HG02885 (cell line): ENCODE data around the gene NPM1.

Experiments used
- ATAC-seq: cut with Tn5 transposase; IDR thresholded peaks from one replicate; pipeline ENCODE4 v1.9.1; 2021; ENCODE audit warnings: mild to moderate bottlenecking; ENCODE audit not compliant: unreplicated experiment, poor library complexity

NPM1 gene

DNA sequence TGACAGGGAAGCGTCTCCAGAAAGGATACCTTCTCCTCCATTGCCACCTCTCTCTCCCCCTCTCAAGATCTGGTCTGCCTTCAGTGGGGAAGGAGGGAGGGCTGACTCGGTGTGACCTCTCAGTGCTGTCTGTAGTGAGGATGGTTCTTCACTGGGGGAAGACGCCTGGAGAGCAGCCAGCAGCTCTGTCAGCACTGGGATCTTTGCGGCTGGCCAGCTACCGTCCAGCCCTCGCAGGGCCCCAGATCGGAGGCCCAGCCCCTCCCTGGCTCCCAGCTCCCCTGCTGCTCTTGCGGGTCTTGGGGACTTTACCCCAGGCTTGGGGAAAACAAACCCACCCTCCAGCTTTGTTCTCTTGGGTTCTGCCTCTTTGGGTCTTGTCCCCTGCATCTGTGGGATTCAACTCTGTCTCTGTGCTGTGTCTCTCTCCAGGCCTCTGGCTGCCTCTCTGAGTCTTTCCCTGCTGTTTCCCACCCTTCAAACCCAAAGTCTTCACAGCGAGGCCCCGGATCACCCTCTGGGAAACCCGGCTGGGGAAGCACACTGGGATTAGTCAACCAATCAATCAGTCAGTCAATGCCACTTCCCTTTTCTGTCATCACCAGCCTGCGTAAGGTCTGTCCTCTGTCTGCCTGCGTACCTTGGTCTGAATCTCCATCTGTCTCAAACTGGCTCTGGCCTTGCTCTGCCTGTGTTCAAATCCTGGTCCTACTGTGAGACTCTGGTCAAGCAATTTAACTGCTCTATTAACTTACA is 54.8 kb downstream of the NPM1 start:
- ATAC-seq, result no peak

DNA sequence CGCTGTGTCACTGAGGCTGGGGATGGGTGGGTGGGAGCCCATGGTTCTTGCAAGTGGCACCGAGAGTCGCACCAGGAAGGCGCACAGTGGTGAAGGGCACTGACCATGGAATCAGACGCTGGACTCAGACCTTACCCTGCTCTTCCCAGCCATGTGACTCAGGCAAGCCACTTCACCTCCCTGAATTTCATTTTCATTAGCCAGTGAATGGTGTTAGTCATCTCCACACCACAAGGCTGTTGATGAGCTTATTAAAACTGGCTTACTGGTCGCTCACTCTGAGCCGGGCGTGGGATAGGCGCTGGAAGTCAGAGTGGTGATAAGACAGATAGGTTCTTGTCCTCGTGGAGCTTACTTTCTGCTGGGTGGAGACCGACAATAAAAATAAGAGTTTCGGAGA is 56.9 kb downstream of the NPM1 start:
- ATAC-seq, result no peak

DNA sequence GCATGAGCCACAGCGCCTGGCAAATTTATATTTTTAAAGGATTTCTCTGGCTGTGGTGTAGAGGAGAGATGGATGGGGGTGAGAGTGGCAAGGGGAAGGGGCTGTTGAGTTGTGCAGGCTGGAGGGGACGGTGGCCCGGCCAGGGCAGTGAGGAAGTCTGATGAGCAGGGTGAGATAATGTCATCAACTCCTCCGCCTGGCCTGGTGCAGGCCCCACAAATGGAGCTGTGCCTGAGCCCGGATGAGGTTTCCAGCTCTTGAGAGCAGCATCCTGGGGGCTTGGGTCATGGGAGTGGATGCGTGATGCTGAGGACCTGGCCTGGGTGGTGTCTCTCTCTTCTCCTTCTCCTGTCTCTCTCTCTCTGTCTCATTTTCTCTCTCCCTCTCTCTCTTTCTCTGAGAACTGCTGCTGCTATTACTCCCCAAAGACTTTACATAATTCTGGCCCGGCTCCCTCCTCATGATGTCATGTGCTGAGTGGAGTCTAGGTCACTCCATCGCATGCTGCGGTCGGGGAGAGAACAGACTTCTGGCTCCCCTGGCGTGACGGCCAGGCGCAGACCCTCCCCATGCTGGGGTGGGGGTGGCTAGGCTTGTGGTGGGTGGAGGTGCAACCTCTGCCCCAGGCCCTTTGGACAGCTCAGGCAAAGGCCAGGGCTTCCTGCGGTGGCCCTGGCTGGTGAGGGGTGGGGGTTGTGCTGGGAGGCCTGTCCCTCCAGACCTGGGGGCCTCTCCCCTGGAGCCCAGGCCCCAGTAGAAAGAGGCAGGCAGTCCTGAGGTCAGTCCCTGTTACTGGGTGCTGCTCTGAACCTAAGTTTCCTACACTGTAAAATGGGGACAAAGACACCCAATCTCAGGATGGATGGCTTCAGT is 58.2 kb downstream of the NPM1 start:
- ATAC-seq, result no peak

DNA sequence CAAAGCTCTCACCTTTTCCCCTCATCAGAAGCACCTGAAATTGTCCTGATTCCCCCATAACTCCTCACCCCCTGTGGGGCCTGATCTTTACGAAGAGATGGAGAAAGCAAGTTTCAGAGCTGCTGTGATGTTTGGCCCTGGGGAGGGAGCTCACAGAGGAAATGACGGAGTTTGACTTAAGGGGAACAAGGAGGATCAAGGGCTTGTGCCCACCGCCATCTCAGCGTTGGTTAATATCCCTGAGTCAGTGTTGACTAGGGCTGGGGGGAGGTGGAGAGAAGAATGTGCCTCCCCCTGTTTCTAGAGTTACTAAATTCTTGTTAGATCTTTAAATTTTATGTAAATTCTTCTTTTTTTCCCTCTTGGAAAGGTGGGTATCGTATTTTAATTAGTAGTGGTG is 59.6 kb downstream of the NPM1 start:
- ATAC-seq, result no peak

DNA sequence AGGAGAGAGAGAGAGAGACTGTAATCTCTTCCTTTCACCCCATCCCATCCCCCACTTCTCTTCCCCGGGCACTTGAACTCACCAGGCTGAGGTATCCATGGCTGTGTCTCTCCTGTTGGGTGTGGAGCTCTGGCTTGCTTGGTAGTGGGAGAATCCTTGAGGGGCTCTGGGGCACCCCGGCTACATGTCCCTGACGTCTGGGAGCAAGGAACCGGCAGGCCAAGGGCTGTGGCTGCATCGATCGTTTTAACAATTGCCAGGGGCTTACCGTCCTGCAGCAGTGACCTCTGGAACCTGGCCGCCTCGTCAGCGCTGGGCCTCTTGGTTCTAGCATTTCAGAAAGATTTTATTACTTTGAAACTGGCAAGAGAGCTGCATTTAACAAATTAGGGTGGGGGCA is 61.8 kb downstream of the NPM1 start:
- ATAC-seq, result no peak

DNA sequence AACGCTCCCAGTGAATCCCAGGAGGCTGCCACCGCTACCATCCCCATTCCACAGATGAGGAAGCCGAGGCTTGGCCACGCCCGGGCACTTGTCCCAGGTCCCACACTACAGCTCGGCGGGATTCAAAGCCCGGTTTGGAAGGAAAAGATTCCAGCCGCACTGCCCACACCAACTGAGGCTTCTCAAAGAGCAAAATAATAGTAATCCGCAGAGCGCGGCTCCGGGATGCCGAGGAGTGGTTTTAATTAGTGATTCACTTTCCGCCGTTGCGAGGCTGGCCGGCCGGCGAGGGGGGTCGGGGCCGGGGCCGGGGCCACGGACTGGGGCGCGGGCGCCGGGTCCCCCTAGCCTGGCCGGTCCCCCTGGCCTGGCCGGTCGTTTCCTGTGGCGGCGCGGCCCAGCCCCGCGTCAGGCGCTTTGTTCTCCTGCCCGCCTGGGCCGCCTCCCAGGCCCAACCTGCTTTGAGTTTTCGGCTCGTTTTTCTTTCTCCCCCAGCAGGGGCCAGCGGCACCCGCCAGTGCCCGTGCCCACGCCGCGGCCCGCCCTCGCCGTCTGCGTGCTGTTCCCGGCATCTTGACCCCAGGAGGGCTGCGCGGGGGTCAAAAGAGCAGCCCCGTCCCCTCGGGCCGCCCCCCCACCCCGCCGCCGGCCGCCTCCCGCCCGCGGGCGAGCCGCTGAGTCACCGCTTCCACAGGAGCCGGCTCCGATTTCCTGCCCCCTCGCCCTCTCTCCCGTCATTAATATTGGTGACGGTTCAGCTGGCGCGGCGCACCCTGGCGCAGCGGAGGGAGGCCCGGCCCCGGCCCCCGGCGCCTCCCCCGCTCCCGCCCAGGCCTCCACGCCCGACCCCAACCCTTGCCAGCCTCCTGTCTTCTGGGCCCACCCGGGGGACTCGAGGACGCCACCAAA is 63.0 kb downstream of the NPM1 start:
- no peak for ATAC-seq

DNA sequence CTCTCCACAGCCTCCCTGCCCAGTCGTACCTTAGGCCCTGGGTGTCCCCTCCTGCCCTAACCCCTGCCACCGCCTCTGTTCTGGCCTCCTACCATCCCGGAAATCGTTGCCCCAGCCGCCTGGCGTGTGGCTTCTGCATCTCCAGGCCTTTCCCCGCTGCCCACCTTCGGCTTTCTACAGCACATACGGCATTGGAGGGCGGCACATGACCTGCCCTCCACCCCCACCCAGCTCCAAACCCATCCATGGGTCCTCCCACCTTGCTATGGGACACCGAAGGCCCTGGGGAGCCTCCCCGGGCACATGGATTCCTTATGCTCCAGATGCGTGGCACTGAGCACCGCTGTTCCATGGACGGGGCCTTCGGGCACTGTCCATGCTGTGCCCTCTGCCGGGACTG is 63.8 kb downstream of the NPM1 start:
- no peak for ATAC-seq

DNA sequence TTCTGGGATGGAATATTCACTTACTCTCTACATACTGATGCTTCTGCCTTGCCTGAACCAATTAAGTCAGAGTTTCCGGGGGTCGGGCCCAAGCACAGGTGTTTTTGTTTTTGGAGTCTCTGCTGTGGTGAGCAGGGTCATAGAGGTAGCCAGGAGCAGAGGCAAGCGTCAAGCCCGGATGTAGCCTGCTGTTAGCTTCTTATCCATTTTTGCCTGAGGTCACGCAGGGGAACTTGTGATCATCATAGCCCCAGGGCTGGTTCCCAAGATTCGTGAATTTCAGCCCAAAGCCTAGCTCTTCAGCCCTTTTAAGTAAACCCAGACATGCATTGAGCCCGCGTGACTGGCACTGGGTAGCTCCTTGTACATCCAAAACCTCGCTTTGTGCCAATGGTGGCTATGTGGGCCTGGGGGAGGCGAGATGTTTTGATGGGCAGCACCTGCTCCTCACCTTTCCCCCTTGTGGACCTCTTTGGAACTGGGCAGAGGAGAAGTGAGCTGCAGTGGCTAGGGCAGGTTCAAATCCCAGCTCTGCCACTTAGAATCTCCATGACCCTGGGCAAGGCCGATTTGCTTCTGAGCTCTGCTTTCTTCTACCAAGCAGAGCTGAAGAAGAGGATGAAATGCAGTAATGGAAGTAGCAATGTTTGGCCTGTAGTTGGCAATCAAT is 65.5 kb downstream of the NPM1 start:
- no peak for ATAC-seq

DNA sequence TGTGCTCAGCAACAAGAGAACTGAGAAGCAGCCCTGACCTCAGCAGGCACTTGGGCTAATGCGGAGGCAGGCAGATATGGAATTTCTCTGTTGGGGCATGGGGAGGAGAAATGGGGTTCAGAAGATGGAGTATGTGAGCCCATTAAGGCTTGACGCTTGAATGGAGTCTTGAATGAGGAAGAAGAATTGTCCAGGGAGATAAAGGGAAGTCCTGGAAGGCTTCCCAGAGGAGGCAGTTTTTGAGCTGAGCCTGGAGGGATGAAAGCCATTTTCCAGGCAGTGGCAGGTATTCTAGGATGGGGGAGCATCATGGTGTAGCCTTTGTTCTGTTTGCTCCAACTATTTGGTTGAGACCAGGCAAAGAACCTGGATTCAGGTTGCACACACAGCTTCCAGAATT is 66.3 kb downstream of the NPM1 start:
- no peak for ATAC-seq

DNA sequence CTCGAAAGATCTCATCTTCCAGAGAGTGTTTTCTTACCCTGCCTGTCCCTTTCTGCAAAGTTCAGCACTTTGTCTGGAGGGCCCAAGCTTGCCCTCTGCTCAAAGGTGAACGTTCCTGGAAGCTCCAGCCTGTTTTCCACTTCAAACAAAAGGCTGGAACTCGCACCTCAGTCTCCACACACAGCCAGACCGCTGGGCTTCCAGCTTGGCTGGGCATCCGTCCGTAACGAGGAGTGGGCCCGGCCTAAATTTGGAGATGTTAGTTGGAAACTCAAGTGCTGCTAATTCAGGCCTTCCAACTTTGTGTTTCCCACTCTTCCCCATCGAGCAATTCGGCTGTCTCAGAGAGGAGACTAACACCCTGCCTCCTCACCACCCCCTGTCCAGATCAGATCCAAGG is 66.9 kb downstream of the NPM1 start:
- ATAC-seq, result no peak

DNA sequence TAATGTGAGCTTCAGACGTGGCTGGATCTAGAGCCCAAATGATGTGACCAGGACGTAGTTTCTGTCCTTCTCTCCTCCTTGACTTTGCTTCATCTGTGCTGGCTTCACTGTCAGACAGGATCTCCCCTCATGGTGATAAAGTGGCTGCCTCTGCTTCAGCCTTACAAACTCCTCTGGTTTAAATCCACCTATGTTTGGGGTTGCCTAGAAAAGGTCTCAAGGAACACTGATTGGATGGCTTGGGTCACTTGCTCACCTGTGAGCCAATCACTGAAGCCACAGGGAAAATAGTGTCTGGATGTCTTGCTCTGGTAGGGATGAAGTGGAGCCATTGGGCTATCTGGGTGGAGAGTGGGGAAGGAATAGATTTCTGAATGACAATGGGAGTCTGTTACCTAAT is 67.9 kb downstream of the NPM1 start:
- ATAC-seq, result no peak

DNA sequence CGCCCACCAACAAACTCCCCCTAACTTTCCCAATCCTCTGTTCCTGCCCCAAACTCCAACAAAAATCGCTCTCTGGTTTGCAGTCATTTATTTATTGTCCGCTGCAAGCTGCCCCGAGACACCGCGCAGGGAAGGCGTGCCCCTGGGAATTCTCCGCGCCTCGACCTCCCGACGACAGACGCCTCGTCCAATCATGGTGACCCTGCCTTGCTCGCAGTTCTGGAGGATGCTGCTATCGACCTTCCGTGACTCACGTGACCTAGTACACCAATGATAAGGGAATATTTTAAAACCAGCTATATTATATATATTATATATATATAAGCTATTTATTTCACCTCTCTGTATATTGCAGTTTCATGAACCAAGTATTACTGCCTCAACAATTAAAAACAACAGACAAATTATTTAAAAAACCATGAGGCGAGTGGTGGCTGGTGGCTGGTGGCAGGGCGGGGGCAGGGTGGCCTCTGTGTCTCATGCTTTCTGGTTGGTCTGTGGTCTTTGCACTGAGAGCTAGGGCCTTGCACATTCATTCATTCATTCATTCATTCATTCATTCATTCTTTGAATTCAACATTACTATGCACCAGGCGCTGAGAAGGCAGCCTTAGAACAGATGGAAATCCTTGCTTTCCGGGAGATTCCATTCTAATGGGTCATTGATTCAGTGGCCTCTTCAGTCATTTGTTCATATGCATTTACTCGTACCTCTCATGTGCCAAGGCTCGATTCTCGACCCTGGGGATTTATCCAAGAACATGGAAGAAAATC is 69.7 kb downstream of the NPM1 start:
- ATAC-seq, result no peak

DNA sequence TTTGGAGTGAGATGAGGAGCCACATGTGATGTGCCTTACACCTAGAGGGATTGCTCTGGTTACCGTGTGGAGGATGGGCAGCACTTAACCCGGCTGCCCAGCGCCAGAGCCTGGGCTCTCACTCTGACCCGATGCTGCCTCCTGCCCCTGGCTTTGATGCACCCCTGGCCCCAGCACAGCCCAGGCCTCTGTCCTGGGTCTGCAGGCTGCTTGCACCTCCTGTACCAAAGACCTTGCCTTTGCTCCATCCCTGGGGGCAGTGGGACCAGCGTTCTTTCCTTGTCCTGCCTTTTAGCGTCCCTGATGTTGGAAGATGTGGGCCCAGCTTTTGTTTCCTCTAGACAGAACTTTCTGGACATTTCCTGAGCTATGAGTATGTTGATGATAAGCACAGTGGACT is 72.2 kb downstream of the NPM1 start:
- ATAC-seq, result no peak
